Measurements from ENCODE around the gene ADAMTS2.

DNA sequence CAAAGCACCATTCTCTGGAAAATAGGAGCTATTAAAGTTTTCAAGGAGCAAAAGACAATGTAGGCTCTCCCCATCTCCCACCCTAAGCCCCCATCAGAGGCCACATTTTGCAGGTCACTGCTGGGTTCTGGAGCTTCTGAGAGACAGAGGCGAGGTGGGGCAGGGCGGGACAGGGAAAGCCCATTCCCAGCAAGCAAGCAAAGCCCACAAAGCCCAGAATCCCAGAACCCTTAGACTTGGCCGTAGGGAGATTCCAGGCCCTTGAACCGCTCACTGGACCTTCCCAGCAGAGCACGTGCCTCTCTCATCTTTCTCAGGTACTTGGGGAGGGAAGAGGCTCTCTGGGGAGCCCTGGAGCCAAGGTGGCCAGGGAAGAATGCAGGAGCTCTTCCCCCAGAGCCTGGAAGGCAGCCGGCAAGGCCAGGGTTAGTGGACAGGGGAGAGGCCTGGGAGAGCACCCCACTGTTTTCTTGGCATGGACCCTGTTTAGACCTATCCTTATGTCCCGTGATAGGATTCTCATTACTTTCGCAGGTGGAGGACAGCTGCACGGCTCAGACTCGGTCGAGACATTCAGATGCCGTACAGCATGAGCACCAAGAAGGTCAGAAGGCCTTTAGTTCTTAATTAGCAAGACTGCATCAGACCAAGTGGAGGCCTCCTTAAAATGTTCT lies 232.7 kb downstream of the ADAMTS2 start:
- TF ChIP-seq, protein P1, sequence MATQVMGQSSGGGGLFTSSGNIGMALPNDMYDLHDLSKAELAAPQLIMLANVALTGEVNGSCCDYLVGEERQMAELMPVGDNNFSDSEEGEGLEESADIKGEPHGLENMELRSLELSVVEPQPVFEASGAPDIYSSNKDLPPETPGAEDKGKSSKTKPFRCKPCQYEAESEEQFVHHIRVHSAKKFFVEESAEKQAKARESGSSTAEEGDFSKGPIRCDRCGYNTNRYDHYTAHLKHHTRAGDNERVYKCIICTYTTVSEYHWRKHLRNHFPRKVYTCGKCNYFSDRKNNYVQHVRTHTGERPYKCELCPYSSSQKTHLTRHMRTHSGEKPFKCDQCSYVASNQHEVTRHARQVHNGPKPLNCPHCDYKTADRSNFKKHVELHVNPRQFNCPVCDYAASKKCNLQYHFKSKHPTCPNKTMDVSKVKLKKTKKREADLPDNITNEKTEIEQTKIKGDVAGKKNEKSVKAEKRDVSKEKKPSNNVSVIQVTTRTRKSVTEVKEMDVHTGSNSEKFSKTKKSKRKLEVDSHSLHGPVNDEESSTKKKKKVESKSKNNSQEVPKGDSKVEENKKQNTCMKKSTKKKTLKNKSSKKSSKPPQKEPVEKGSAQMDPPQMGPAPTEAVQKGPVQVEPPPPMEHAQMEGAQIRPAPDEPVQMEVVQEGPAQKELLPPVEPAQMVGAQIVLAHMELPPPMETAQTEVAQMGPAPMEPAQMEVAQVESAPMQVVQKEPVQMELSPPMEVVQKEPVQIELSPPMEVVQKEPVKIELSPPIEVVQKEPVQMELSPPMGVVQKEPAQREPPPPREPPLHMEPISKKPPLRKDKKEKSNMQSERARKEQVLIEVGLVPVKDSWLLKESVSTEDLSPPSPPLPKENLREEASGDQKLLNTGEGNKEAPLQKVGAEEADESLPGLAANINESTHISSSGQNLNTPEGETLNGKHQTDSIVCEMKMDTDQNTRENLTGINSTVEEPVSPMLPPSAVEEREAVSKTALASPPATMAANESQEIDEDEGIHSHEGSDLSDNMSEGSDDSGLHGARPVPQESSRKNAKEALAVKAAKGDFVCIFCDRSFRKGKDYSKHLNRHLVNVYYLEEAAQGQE (IDR thresholded peaks at IDR 0.05; ENCODE audit: low read depth), result no peak
- TF ChIP-seq CEBPB (IDR thresholded peaks at IDR 0.05) (no peak), EP300 (IDR thresholded peaks at IDR 0.05; ENCODE audit: borderline replicate concordance) (no peak), TCF12 (IDR thresholded peaks at IDR 0.05; ENCODE audit: low read depth) (no peak), FOXM1 (IDR thresholded peaks at IDR 0.05; ENCODE audit: borderline replicate concordance, low read depth) (no peak), TEAD4 (IDR thresholded peaks at IDR 0.05) (no peak), TAF1 (IDR thresholded peaks at IDR 0.05; ENCODE audit: low read depth) (no peak), RAD21 (IDR thresholded peaks at IDR 0.05; ENCODE audit: low read depth) (no peak), YY1 (IDR thresholded peaks at IDR 0.05; ENCODE audit: low read depth) (no peak)
- TF ChIP-seq, protein P2, sequence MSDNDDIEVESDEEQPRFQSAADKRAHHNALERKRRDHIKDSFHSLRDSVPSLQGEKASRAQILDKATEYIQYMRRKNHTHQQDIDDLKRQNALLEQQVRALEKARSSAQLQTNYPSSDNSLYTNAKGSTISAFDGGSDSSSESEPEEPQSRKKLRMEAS (IDR thresholded peaks at IDR 0.05), result no peak
- TF ChIP-seq, protein P3, sequence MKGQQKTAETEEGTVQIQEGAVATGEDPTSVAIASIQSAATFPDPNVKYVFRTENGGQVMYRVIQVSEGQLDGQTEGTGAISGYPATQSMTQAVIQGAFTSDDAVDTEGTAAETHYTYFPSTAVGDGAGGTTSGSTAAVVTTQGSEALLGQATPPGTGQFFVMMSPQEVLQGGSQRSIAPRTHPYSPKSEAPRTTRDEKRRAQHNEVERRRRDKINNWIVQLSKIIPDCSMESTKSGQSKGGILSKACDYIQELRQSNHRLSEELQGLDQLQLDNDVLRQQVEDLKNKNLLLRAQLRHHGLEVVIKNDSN (IDR thresholded peaks at IDR 0.05), result no peak
